CD4-positive, alpha-beta T cell treated with Interleukin-4 for 4 hours (primary cell): ENCODE results near the gene TSPAN7.
A peak's percentile ranks its signal among the peaks of the same experiment; 100 is the strongest.

Experiments
- DNase-seq: peaks from one replicate; pipeline ENCODE4 v3.0.0-alpha.2; 2020

The TSPAN7 gene

DNA sequence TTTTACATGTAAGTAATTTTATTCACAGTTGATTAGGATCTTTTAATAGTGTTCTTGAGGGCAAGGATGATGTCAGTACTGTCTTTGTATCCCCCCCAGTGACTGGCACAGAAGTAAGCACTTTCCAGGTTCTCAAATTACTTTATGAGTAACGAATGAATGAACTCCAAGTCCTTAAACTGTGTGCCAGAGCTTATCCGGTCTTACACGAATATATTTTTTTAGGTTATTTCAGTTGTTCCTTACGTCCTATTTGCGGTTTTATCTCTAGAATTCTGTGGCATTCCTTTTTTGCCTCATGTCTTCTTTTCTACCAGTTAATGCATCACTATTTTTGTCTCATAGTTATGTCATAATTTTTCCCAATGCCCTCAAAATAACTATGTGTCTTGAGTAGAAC lies 133.1 kb downstream of the TSPAN7 start:
- no peak for DNase-seq

DNA sequence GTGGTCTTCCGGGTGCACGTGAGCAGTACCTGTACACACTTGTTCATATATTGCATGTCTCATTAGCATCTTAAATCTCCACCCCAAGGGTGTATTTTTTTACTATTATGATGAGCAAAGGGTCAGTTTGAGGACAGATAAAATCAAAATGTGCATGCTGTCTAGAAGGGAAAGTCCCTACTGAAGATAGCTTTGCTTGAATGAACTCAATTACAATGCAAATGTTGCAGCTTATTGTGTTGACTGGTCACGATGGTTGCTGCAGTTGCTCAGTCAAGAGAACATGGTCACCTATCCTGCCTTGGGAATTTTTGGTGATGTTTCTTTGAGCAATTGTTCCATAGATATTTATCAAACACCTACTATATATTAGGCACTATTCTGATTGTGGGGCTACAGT lies 136.1 kb downstream of the TSPAN7 start:
- DNase-seq: no peak

DNA sequence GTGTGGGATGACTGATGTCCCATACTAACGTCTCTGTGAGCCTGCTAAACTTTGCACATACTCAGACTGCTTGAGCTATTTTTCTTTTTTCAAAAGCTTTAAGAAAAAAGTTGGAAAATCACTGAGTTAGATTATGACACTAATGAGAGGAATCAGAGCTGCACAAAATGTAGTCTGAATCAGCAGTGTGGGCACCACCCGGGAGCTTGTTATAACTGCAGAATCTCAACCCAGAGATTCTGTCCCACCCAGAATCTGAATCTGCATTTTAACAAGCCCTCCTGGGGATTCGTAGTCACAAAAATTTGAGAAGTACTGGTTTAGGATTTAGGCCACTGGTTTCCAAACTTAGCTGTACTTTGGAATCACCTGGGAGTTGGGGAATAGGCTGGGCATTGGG lies 137.8 kb downstream of the TSPAN7 start:
- DNase-seq: no peak

DNA sequence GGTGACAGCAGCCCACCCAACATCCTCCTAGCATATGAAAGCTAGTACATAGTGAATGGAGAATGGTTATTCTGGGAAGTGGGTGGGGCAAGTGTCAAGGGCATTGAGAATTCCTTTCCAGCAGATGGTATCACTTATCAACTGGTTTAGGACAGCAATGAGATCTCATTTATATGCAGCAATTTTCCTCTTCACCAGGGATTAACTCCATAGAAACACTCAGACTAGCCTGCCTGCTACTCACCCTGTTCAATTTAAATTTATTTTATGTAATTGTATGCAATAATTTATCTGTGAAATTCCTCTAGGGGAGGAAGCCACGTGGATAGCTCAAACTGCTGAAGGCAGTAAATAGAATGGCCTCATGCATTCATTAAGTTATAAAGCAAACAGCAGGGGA lies 138.4 kb downstream of the TSPAN7 start:
- no peak for DNase-seq

DNA sequence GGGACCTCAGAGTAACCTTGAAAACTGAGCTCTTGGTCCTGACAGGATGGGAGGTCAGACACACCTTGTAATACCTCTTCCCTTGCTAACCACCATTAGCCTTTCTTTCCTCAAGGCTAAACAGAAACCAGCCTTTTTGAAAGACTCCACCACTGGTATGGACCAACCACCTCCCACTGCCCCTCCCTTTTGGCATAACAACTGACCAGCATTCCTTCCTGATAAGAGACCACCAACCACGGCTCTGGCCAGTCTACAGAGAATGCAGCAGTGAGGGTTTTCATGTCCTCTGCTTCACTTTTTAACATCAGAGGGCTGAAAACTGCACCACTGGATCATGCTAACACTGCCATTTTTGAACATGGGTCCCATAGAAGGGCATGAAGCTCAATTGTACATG lies 139.7 kb downstream of the TSPAN7 start:
- no peak for DNase-seq

DNA sequence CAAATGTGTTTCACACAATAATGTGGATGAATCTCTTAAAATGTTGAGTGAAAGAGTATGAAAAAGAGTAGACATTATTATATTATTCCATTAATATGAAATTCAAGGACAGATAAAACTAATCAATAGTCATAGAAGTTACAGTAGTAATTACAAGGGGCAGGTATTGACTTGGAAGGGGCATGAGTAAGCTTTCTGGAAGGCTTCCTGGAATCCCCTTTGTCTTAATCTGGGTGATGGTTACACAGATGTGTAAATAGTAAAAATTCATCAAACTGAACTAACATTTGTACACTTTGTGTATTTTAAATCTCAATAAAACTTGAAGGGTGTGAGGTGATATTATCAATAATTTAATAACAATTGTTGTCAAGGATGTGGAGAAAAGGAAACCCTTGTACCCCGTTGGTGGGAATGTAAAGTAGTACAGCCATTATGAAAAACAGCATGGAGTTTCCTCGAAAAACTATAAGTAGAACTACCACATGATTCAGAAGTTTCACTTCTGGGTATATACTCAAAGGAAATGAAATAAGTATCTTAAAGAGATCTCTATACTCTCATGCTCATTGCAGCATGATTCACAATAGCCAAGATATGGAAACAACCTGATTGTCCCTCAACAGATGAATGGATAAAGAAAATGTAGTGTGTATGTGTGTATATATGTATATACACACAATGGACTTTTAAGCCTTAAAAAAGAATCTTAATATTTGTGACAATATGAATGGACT lies 143.0 kb downstream of the TSPAN7 start:
- no peak for DNase-seq

DNA sequence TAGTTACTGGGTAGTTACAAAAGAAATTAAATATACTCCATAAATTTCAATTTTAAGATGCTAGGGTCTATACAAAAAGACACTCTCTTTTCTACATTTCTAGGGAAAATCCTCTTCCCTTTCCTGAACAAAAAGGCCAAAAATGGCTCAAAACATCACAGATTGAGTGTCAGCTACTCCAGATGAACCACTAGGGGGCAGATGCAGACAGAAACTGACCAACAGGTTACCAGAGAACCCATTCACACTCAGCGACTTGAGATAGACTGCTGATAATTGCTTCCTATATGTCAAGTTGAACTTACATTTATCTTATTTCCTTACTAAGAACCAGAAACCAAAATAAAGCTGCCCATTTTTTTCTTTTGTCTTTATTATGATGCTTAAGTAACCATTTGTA lies 156.5 kb downstream of the TSPAN7 start:
- DNase-seq: peak; percentile 0

DNA sequence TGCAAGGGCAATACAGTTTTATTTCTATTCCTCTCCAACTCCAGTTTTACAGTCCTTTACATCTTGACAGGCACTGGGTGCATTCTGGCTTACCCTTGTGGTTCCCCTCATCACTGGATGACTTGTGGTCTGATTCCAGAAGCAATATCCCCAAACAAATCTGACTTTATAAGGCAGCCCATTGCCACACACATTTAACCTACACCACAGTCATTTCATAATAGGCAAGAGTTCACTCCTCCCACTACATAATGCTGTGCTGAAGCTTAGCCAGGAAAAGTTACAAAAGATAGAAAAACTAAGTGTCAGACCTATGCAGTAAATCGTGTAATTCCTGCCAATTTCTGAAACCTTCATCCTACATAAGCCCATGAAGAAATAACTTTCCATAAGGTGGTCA lies 157.0 kb downstream of the TSPAN7 start:
- DNase-seq: no peak

DNA sequence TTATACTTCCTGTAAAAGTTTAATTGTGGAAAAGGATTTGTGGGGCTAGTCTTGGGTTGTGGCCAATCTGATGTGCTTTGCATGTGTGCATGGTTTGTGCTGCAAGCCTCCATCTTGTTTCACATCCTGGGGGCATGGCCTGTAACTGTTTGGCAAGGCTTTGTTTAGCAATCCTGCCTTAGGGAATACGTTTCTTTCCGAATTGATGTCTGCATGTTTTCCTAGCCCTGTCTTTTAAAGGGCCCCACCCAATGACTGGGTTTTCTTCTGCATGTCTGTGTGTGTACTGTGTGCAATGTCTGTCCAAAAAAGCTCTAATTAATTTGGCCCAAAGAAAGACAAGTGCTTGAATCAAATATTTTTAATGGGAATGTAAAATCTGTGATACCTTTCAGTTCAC lies 165.3 kb downstream of the TSPAN7 start:
- DNase-seq: no peak

DNA sequence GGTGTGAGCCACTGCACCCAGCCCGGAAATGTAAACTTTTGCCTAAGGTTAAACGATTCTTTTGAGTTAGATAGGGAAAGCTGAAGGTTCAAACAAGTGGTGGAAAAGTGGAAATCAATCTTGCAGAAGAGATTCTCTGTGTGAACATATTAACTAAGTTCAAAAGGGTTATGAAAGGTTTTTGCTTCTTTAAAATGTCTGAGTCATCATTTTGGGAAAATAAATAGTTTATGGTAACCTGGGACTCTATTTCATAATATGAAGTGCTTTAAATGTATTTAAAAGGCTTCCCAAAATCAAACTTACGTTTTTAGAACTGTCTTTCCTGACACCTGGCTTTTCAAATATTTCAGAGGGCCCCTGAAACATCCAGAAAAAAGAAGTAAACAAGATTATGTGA lies 166.3 kb downstream of the TSPAN7 start:
- no peak for DNase-seq

DNA sequence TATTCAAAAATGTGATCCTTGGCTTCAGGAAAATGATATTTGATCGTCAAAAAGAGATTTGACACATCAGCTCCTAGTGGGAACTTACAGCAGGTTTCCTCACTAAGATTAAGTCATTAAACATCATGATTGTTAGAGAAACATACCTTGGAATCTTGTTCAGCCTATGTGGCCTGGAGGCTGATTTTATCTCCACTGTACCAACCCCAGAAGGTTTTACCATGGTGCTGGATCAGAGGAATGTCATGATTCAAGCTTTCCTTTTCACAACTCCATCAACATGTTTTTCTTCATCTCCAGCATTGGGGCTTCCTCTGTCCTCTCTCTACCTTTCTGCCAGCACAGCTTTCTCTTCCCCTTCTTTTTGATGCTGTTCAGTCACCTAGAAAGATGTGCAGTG lies 171.5 kb downstream of the TSPAN7 start:
- DNase-seq: no peak
